ENCODE results near the gene KCNIP4.

KCNIP4 gene

DNA sequence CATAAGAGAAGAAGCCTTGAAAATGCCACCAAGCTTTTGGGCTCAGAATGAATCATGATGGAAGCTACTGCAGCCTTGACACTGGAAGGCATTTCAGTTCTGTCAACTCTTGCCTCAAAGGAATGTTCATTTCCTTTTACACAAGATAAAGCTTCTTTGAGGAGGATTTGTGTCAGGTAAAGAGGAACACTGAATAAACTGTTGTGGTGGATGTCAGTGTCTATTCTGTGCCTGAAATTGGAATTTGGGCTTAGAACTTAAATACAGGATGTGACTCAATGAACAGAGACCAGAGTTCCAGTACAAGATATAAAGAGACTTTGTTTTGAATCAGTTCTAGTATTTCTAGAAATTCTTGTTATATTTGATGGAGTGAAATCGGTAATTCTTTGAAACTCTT, 935.1 kb downstream of the KCNIP4 start:
- DNase-seq = no peak

DNA sequence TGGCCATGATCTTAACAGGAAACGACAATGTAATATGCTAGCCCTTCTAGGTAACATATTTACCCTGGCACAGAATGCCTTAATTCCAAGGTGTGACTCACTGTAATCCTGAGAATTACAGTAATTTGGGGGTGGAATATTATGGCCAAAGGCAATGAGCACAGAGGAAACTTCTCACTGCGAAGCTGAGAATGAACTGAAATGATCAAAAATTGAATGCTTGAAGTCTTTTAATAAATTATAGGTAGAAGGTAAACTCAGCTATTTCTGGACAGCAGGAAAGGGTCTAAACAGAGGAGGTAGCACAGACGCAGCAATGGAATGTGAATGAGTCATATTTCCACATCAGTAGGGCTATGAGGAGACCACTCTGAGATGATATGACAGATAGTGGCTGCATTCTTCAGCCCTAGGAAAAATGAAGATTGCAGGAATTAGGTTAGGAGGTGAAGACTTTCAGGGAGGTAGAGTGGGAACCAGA, 935.7 kb downstream of the KCNIP4 start:
- DNase-seq = no peak

DNA sequence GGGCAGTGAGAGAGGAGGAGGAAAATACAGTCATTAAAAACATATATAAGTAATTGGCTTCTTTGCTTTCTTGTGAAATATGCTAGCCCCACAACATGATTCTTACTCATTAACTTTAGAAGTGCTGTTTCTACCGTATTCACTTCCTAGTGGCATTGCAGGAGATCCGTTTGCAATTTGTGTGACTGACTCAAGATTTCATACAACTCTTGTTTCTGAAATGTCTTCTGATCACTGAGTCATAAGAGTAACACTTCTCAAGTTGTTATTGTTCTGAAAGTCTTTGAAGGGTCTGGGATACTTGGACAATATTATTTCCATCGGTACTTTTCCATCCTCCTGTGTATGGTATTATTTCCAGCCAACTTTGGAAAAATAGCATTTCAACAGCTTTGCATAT, 937.5 kb downstream of the KCNIP4 start:
- no peak for DNase-seq

DNA sequence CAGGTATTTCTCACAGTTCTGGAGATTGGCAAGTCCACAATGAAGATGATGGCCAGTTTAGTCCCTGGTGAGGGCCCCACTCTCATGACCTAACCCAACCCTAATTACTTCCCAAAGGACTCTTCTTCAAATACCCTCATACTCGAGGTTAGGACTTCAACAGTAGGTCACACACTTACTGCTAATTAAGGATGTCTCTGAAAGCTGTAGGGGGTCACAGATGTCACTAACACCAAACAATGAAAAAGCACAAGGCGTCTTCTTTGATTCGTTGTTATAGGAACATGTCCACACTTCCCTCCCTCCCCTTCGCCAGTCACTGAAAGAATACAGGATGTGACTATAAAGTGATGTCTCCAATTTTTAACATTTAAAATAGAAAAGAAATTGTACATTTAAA, 938.6 kb downstream of the KCNIP4 start:
- DNase-seq = no peak

DNA sequence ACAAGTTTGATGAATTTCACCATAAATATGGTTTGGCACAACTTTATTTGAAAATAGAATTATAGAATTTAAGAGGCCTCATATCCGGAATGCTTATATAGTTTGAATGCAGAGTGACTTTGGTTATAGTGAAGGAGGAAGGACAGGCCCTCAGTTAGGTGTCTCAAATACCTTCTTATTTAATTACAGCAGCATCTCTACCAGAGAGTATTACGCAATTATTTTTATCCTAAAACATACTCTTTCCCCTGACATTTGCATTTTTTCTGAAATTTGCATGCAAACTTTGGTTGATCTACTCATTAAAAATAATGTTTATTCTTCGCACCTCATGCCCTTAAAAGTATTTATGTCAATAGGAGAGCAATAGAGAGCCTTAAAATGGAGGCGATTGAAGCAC, 942.9 kb downstream of the KCNIP4 start:
- no peak for DNase-seq

DNA sequence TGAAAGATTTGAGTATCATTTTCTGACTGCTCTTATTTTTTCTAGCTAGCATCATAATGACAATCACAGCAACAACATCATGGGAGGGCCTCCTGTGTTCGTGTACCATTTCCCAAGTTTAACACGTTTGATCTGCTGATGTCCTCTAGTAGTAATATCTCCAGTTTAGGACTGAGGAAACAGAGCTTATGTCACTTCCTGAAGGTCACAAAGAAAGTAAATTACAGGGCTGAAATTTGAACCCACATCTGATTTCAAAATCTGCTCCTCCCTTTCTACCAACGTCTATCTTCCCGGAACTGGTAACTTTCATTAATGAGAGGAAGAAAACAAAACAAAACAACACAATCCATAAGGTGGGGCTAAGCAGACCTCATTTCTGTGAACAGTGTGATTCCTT, 945.6 kb downstream of the KCNIP4 start:
- no peak for DNase-seq

DNA sequence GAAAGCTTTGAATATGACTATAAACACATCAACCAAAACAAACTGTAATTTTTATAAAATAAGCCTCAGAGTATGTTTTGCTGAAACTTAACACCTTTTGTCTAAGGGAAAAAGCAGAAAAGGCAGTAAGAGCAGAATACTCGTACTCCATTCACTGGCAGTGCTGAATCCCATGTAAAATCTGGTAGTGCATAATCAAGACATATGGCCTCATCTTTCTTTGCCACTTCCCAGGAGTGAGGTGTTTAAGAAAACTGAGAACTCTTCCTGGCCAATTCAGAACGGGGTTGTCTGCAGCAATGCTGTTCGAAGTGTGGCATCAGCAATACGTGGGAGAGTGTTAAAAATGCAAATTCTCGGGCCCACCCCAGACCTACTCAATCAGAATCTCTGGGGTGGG, 946.3 kb downstream of the KCNIP4 start:
- DNase-seq = no peak

DNA sequence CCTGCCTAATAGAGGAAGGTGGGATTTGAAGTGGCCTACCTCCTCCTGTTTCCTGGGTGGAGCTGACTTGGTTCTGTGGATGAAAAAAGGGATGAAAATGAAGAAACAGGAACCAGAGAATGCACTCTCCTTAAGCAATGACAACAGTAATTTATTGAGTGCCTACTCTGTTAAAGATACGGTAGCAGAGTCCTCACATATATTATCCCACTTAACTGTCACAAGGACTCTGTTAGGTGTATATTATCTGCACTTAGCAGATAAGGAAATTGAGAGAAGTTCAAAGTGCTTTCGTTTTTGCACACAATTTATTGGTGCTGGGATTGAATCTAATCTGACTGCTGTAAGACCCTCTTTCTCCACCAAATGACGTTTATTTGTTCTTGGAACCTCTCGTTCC, 947.1 kb downstream of the KCNIP4 start:
- no peak for DNase-seq

DNA sequence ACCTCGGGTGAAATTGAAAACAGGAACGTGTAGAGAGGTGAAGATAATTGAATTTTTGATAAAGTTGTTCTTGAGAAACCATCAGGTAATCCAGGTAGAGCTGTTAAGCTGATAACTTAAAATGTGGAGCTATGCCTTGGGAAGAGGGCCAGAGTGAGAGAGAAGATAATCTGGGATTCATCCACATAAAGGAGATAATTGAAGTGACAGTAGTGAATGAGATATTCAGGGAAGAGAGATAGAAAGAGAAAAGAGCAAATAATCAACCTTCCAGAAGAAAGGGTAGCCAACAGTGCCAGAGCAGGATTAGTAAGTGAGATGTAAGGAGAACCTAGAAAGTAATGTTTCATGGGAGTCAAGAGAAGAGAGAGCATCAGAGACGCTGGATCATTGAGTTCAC, 950.7 kb downstream of the KCNIP4 start:
- DNase-seq = no peak

DNA sequence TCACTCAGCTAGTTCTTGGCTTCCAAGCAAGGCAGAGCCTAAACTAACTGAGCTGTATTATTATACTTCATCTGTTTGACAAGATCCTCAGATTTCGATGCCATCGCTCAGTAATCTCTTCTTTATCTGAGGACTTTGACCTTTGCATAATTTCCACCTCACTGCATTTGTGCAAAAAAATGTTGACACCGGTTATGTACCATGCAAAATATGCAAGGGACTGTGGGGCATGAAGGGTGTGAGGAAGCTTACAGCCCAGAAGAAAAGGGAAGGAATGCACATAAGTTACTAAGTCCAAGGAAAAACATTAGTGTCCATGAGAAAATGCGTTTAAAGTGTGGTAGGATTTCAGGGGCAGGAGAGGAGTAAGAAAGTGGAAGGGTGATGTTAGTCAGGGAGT, 953.0 kb downstream of the KCNIP4 start:
- no peak for DNase-seq

DNA sequence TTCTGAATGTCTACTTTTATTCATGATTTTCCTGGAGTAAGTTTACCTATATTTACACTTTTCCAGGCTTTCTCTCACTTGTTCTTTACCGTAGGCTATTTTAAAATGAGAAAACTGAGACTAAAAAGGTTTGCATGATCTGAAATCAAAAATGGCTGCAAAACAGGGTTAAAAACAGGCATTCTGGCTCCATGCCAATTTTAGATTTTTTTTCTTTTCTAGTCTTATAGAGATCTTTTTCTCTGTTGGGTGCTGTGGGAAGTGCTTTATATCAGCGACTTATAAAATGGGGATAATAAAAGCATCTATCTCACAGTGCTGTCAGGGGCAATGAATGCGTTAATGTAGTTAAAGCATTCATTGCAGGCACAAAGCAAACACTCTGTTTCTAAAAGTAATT, 953.6 kb downstream of the KCNIP4 start:
- no peak for DNase-seq

DNA sequence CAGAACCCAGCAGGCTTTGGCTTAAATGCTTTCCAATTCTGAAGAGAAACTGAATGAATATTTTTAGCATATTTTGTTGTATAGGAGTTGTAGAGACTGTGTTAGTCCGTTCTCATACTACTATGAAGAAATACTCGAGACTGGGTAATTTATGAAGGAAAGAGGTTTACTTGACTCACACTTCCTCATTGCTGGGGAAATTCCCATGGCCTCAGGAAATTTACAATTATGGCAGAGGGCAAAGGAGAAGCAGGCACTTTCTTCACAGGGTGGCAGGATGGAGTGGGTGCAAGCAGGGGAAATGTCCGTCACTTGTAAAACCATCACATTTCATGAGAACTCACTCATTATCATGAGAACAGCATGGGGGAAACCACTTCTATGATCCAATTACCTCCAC, 956.6 kb downstream of the KCNIP4 start:
- no peak for DNase-seq

DNA sequence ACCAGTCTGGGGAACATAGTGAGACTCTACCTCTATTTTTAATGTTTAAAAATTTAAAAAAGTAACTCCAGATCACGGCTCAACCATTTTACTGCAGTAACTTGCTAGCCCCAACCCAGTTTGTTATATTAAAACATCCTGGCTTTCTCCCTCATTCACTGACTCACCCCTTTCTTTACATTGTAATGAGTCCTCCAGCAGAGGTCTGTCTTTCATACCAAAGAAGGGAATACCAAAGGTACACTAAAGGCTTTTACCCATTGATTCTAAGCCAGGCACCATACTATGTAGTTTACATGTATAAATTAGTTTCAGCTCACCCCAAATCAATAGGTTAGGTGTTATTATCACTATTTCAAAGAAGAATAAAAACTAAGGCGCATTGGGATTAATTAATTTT, 961.4 kb downstream of the KCNIP4 start:
- no peak for DNase-seq

DNA sequence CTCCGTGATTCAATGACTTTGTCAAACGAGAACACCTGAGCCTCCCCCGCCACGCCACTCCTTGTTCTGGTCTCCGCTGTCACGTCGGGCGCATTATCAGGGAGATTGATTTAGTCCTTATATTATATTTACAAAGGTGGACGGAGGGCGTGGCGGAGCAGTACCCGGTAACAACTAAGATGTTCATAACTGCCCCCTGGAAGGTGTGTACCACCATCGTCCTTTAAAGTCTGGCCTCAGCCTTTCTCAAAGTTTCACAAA, 964.1 kb downstream of the KCNIP4 start:
- no peak for DNase-seq

DNA sequence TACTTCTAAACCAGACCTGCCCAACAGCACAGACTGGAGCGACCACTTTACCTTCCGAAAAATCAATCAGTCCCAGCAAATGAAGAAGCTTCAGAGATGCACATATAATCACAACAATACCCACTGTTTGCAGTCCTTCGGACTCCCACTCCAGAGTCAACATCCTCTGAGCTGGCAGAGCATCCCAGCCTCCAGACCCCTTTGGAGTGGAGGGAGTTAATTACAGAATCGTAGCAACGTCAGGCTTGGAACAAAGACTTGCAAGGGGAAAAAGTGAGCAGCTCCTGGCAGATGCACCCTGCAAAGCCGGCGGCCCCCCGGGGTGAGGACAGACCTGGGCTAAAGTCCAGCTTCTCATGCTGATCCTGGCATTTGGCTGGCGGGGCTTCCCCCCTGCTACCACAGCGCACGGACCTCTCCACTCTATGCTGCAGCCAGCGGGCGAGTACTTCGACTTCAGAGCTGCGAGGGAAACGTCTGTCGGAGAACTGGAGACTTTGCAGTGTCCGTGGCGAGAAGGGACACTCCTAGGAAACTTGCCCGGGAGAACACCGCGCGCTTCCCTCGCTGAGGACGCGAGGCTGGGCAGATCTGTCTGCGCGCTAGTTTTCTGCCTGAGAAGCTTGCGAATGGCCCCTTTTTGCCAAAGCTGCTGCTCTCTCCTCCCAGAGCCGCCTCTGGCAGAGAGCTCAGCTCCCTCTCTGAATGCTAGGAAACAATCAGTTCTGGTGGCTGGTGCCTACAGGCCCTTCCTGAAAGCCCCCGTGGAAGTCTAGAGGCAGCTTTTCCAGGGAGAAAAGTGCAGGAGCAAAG, 964.6 kb downstream of the KCNIP4 start:
- DNase-seq = no peak

DNA sequence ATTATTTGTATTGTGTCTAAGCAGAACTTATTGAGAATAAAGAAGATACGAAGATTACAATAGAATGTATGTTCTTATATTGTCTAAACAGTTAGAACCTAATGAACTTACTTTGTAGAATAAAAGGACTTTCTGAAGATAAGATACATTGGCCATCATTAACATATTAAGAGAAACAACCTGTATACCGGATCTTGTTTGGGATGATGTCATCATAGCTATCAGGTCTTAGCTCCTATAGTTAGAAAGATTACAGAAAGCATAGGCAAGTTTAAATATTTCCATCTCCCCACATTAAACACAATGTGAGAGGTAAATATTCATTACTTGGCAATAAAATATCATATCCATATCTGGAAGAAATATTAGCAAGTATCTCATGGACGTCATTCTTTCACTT, 966.0 kb downstream of the KCNIP4 start:
- DNase-seq = no peak

DNA sequence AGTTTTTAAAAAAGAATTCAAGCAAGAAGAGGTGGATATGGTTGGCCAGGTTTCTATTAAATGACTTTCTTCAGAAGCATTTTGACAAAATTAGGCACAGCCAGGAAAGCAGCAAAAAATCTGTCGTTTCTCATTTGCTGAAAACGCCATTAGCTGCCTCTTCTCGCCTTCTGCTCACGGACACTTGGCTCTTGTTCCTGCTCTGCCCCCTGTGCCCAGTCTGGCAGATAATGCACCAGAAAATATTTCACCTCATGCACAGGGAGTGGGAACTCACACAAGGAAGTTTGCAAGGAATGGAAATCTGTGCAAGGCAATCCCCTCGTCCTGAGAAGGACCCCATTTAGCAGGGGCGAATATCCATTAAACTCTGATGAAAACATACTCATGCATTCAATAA, 988.3 kb downstream of the KCNIP4 start:
- DNase-seq = no peak

DNA sequence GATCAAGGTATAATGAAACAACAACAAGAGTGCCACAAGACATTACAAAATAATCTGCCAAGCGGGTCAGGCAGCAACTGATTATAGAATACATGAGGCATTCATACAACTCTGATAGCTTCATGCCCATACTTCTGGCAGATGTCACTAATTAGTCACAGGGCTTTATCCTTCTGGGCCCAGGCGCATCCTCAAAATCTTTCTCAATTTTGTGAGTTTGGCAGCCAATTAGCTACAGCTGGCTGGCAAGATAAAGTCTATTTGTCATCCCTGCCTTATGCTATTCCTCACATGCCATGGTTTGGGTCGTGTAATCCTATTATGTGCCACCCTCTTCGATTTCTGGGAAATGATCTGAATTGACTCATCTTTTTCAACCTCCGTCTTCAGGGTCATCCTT, 994.0 kb downstream of the KCNIP4 start:
- no peak for DNase-seq

DNA sequence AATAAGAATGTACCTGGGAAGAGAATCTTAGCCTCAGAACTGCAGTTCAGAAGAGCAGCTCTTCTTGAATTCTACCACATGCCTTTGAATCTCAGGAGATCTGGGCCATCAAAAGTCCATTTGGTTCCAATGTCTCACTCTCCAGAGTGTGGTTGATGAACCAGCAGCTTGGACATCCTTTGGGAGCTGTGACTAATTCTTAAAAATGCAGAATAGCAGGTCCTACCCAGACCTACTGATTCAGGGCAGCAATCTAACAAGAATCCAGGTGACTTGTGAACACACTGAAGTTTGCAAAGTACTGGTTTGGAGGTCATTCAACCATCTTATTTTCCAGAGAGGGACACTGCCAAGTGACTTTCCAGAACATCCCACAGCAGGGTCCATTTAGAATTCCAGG, 1003.6 kb downstream of the KCNIP4 start:
- DNase-seq = no peak

DNA sequence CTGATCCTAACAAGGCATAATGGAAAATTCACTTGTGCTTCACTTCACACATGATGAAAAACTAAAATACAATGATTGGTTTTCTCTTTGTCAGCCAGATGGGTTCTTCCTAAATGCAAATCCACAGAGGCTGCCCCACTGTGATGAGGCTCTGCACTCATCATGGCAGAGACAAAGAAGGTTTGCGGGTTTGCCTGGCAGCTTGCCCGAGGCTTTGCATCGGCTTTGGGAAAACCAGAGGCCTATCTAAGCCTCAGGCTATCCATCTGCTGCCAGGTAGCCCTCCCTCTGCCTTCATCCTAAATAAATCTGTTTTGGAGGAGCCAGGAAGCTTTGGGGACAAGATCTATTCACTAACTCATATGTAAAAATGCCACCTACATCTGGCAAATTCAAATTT, 1004.1 kb downstream of the KCNIP4 start:
- DNase-seq = no peak

DNA sequence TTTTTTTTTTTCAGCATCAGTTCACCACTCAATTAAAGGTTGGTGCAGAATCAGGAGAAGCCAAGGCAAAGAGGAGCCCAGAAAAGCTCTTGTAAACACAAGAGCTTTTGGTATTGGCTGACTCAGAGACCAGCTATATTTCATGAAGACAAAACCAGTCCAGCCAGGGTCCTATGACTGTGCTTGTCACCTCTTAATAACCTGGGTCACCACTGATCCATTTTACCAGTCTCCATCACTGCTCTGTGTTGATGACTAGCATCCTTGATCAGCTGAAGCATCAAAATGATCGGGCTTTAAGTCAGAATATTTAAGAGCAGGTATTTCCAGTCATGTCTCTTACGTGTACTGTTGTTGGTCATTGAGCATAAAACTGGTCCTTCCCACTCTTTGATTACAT, 1010.4 kb downstream of the KCNIP4 start:
- DNase-seq = no peak

DNA sequence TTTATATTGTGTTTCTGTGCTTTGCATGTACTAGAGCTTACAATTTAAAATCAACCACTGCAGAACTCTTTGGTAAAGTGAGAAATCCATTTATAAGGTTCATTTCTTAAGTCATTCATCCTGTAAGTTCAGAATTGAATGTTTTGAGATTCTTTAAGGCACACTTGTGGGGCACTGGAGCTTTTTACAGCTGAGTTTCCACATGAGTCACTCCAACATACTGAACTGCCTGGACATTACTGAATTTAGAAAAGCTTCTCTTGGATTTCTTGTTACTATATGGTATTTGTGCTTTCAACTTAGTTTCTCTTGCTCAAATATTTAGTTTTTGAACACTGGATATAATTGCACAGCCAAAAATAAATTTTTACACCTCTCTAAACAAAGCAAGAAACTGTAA, 1022.0 kb downstream of the KCNIP4 start:
- DNase-seq = no peak

DNA sequence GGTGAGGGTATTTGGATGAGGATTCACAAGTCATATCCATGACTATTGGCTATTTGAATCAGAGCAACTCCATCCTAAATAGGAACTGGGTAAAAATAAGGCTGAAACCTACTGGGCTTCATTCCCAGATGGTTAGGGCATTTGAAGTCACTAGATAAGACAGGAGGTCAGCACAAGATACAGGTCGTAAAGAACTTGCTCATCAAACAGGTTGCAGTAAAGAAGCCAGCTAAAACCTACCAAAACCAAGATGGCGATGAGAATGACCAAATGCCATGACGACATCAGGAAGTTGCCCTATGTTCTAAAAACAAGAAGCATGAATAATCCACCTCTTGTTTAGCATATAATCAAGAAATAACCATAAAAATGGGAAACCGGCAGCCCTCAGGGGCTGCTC, 1023.4 kb downstream of the KCNIP4 start:
- no peak for DNase-seq

DNA sequence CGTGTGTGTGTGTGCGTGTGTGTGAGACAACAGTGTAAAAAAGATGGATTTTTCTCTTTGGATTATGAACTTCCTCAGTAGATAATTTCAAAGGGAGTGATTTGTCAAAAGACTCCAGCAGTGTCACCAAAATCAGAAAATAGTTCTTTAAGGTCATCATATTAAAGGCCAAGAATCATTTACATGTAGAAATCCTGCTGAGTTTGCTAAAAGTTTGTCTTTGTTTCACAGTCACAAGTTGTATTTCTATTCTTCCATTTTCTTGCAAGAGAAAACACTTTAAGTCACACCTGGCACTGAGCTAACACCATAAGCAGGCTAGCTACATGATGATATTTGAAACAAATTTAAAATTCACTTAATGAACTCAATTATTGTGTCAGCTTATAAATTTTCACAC, 1025.6 kb downstream of the KCNIP4 start:
- DNase-seq = no peak

DNA sequence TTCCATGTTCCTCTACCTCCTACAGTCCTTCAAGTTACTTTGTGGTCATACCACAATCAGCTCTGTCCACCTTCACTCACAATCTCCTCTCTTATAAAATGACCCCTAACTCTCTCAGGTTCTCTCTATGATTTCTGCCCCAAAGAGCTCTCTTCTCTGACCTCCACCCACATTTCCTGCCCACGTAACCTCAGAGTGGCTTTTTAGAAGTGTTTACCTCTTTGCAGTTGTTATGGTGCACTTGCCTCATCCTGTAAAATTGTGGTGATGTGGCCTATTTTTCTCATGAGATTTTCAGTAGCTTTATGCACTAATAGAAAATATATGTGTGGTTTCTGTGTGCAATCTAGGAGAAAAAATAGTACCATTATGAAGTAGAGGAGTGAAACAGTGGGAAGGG, 1032.5 kb downstream of the KCNIP4 start:
- no peak for DNase-seq

DNA sequence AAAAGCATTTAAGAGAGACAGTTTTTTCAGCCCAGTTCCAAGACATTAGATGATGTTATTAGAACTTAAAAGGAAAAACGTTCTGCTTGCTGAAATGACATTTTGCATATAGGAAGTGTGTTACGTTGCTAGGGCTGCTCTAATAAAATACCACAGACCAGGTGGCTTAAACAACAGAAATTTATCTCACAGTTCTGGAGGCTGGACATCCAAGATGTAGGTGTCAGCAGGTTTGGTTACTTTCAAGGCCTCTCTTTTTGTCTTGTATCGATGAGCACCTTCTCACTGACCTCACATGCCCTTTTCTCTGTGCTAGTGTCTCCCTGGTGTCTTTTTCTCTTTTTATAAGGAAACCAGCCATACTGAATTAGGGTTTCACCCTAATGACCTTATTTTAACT, 1043.6 kb downstream of the KCNIP4 start:
- no peak for DNase-seq

Measured in NCI-H2029 (cell line).